Measurements from ENCODE around the gene HSD3B1. TPM values are rescaled to one million over a fixed set of nuclear protein-coding genes. Genes with fewer than 3 reads are reported as not detected.
"Not testable (repeated sequence)": the region's sequence is repeated elsewhere in the genome, so short reads cannot be mapped to it uniquely, and the experiment has no call there.

HSD3B1 gene
- total RNA-seq, 1 donor from 2014 or later = not detected

- TF ChIP-seq, protein P1, sequence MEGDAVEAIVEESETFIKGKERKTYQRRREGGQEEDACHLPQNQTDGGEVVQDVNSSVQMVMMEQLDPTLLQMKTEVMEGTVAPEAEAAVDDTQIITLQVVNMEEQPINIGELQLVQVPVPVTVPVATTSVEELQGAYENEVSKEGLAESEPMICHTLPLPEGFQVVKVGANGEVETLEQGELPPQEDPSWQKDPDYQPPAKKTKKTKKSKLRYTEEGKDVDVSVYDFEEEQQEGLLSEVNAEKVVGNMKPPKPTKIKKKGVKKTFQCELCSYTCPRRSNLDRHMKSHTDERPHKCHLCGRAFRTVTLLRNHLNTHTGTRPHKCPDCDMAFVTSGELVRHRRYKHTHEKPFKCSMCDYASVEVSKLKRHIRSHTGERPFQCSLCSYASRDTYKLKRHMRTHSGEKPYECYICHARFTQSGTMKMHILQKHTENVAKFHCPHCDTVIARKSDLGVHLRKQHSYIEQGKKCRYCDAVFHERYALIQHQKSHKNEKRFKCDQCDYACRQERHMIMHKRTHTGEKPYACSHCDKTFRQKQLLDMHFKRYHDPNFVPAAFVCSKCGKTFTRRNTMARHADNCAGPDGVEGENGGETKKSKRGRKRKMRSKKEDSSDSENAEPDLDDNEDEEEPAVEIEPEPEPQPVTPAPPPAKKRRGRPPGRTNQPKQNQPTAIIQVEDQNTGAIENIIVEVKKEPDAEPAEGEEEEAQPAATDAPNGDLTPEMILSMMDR (IDR thresholded peaks at IDR 0.05; ENCODE audit: insufficient read depth, low read length, severe bottlenecking) = no peak
- no peak for FAIRE-seq
Observed at GRCh38 chr1:119515221-119515620, 8.2 kb downstream of the HSD3B1 start.

DNA sequence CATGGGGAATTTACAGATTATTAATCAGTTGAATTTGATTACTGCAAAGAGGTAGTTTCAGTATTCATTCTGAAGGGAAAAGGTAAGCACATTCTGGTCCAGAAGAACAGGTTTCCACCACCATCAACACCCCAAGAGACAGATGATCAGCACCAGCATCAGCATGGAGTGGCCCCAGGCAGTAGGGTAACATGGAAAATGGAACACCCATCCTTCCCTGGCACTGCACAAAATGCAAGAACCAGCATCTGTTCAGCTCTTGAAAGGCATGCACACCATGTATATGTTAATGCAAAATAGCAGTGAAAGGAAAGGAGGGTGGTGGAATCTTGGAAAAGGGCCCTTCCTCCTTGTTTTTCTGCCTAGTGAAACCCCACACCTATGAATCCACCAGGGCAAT is 9.2 kb downstream of the HSD3B1 start:
- H3K27me3 ChIP-seq (ENCODE audit: control insufficient read depth, insufficient read depth, low read length) = peaks cover 1% of the 10 kb centered on the region
- FAIRE-seq = no peak
- TF ChIP-seq, protein P1 (IDR thresholded peaks at IDR 0.05; ENCODE audit: insufficient read depth, low read length, severe bottlenecking) = no peak
- H3K36me3 ChIP-seq (ENCODE audit: control insufficient read depth, insufficient read depth, low read length) = no peaks in the 10 kb centered on the region
- DNase-seq (ENCODE audit: low read depth) = no peak
- H3K4me3 ChIP-seq (ENCODE audit: low read depth, low read length) = no peak overlapping the region

More at GRCh38 chr1:119515221-119515620, 8.2 kb downstream of the HSD3B1 start:
- Histone ChIP-seq H3K27me3 (ENCODE audit: control insufficient read depth, insufficient read depth, low read length) (peaks cover 1% of the 10 kb centered on the region), H3K36me3 (ENCODE audit: control insufficient read depth, insufficient read depth, low read length) (no peaks in the 10 kb centered on the region), H3K4me3 (ENCODE audit: low read depth, low read length) (no peak overlapping the region)
- DNase-seq (ENCODE audit: low read depth) = no peak

- no peak overlapping the region for H3K4me3 ChIP-seq (ENCODE audit: low read depth, low read length)
- TF ChIP-seq, protein P1 (IDR thresholded peaks at IDR 0.05; ENCODE audit: insufficient read depth, low read length, severe bottlenecking) = peak; percentile 19
- peaks cover 1% of the 10 kb centered on the region for H3K27me3 ChIP-seq (ENCODE audit: control insufficient read depth, insufficient read depth, low read length)
- no peaks in the 10 kb centered on the region for H3K36me3 ChIP-seq (ENCODE audit: control insufficient read depth, insufficient read depth, low read length)
- FAIRE-seq = no peak
- no peak for DNase-seq (ENCODE audit: low read depth)
Observed at GRCh38 chr1:119516680-119517079, 9.7 kb downstream of the HSD3B1 start.

- not testable (repeated sequence) for H3K36me3 ChIP-seq (ENCODE audit: control insufficient read depth, insufficient read depth, low read length); DNase-seq (ENCODE audit: low read depth); H3K27me3 ChIP-seq (ENCODE audit: control insufficient read depth, insufficient read depth, low read length); H3K4me3 ChIP-seq (ENCODE audit: low read depth, low read length)
- peak; percentile 92 for FAIRE-seq
Observed at GRCh38 chr1:119517667-119518066, 10.7 kb downstream of the HSD3B1 start.

GRCh38 chr1:119531606-119532323 is 24.8 kb downstream of the HSD3B1 start:
- TF ChIP-seq, protein P1 (IDR thresholded peaks at IDR 0.05; ENCODE audit: insufficient read depth, low read length, severe bottlenecking) = no peak
- Histone ChIP-seq H3K27me3 (ENCODE audit: control insufficient read depth, insufficient read depth, low read length) (peaks cover 2% of the 10 kb centered on the region), H3K36me3 (ENCODE audit: control insufficient read depth, insufficient read depth, low read length) (no peaks in the 10 kb centered on the region), H3K4me3 (ENCODE audit: low read depth, low read length) (no peak overlapping the region)
- DNase-seq (ENCODE audit: low read depth) (no peak), FAIRE-seq (no peak)

GRCh38 chr1:119532324-119532910 is 25.4 kb downstream of the HSD3B1 start:
- DNase-seq (ENCODE audit: low read depth) (no peak), FAIRE-seq (no peak)
- Histone ChIP-seq H3K27me3 (ENCODE audit: control insufficient read depth, insufficient read depth, low read length) (peaks cover 2% of the 10 kb centered on the region), H3K36me3 (ENCODE audit: control insufficient read depth, insufficient read depth, low read length) (no peaks in the 10 kb centered on the region), H3K4me3 (ENCODE audit: low read depth, low read length) (no peak overlapping the region)
- TF ChIP-seq, protein P1 (IDR thresholded peaks at IDR 0.05; ENCODE audit: insufficient read depth, low read length, severe bottlenecking) = no peak
